NCI-H748 (cell line): Measurements from ENCODE around the gene CEACAM4.
"Not testable (repeated sequence)": the region's sequence is repeated elsewhere in the genome, so short reads cannot be mapped to it uniquely, and the experiment has no call there.

Experiments
- DNase-seq: peaks from one replicate; lab custom pipeline; 2025; ENCODE audit not compliant: unreplicated experiment; lab: John Stamatoyannopoulos, UW

CEACAM4 gene

GRCh38 chr19:41586064-41586463 is 40.8 kb downstream of the CEACAM4 start:
- no peak for DNase-seq

GRCh38 chr19:41584931-41585330 is 41.9 kb downstream of the CEACAM4 start:
- DNase-seq = no peak

GRCh38 chr19:41584260-41584810 is 42.5 kb downstream of the CEACAM4 start:
- no peak for DNase-seq

- DNase-seq = not testable (repeated sequence)
Measured at GRCh38 chr19:41582577-41583182, 44.2 kb downstream of the CEACAM4 start.

- DNase-seq = not testable (repeated sequence)
Measured at GRCh38 chr19:41581068-41581467, 45.8 kb downstream of the CEACAM4 start.

GRCh38 chr19:41578886-41579285 is 48.0 kb downstream of the CEACAM4 start:
- DNase-seq = no peak

- DNase-seq = no peak
Measured at GRCh38 chr19:41577833-41578232, 49.0 kb downstream of the CEACAM4 start.

- DNase-seq = no peak
Measured at GRCh38 chr19:41577144-41577830, 49.6 kb downstream of the CEACAM4 start.

- DNase-seq = no peak
Measured at GRCh38 chr19:41575998-41576397, 50.9 kb downstream of the CEACAM4 start, which contains the start of gene CEACAM21. TSS of gene CEACAM21 (plus strand) at chr19:41576166. CDS start at chr19:41576275, 109 bp downstream.

- DNase-seq = peak; percentile 84
Measured at GRCh38 chr19:41570639-41571112, 56.2 kb downstream of the CEACAM4 start.

GRCh38 chr19:41570179-41570578 is 56.7 kb downstream of the CEACAM4 start:
- no peak for DNase-seq

- DNase-seq = no peak
Measured at GRCh38 chr19:41569481-41570150, 57.3 kb downstream of the CEACAM4 start.
